ENCODE measurements around the gene AGAP1. TPM values are rescaled to one million over a fixed set of nuclear protein-coding genes. Genes with fewer than 3 reads are reported as not detected.

AGAP1 gene
- total RNA-seq, 1 experiment from 2014 or later, result 25.8 TPM

DNA sequence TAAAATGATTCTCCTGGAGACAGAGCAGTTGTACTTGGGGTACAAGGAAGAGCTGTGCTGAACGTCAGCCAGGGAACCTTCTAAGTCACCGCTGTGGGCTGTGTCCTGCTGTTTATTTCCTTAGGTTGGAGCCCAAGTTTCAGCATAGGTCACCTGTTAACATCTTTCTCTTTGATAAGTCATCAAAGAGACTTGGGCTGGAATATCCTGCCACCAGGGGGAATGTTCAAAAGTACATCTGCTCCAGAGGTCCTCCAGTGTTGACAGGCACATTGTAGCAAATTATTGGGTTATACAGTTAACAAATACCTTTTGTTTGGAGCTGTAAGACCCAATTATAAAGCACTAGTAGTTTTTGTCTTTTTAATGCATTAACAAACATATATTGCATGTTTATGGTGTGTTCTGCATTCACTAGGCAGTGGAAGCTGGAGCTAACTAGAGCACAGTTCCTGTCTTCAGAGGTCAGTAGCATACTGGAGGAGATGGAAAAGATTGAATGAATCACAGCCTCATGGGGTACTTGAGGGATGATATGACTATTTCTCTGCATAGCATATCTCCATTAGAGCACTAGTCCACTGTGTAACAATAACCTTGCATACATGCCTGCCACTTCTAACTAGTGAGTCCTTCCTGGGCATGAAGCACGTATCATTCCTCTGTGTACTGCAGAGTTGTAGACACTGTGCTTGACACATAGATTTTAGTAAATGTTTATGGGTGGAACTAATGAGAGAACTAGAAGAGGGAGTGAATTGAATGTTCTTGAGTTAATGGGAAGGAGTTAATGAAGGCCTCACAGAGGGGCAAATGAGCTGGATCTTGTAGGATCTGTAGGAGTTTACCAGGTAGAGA lies 182.1 kb downstream of the AGAP1 start:
- H4K5ac ChIP-seq (ENCODE audit: insufficient read length, low read depth, low read length), result no peak overlapping the region
- H3K27me3 ChIP-seq (ENCODE audit: insufficient read depth, low read length), result no peaks in the 10 kb centered on the region; the same call in 1 of the 2 replicates
- H3K4me3 Mint-ChIP-seq, result no peak overlapping the region
- no peak overlapping the region for H3K14ac ChIP-seq (ENCODE audit: insufficient read depth, low read length)
- H3K4me2 ChIP-seq (ENCODE audit: insufficient read depth, insufficient read length, low read length), result no peak overlapping the region
- H2AK5ac ChIP-seq (ENCODE audit: insufficient read length, low read length), result no peak overlapping the region
- H2BK5ac ChIP-seq (ENCODE audit: insufficient read length, low read length), result no peak overlapping the region
- no peaks in the 10 kb centered on the region for H3K79me1 ChIP-seq (ENCODE audit: insufficient read depth, low read depth, low read length, poor library complexity, severe bottlenecking)
- H4K20me1 ChIP-seq (ENCODE audit: control insufficient read depth, insufficient read depth, insufficient read length), result no peaks in the 10 kb centered on the region
- H3K56ac ChIP-seq (ENCODE audit: insufficient read length, low read depth, low read length), result no peak overlapping the region
- H3K79me2 ChIP-seq (ENCODE audit: insufficient read depth, low read length), result peaks cover 7% of the 10 kb centered on the region; the same call in 1 of the 2 replicates
- H3T11ph ChIP-seq (ENCODE audit: low read length), result no peak overlapping the region
- no peak overlapping the region for H2BK15ac ChIP-seq (ENCODE audit: low read depth, low read length)
- no peak overlapping the region for H3K27ac Mint-ChIP-seq
- no peak overlapping the region for H3K23ac ChIP-seq (ENCODE audit: insufficient read length, low read depth, low read length)
- no peak overlapping the region for H2BK20ac ChIP-seq (ENCODE audit: low read depth, low read length, poor library complexity, severe bottlenecking)
- no peak overlapping the region for H4K8ac ChIP-seq (replicated peaks; ENCODE audit: insufficient read length, low read depth, low read length)
- H3K23me2 ChIP-seq (ENCODE audit: insufficient read length, low read depth, low read length, poor library complexity, severe bottlenecking), result peaks cover 6% of the 10 kb centered on the region
- H3K4me1 ChIP-seq (ENCODE audit: insufficient read depth, low read length), result no peaks in the 10 kb centered on the region; the same call in 1 of the 2 replicates
- TF ChIP-seq CTCF (conservative IDR thresholded peaks at IDR 0.05), result peak; percentile 39; the same call in 2 of the 3 replicates
- no CpG with 5 or more reads among the region's 3 CpGs for WGBS (ENCODE audit: extremely low coverage, insufficient read length, low lambda C conversion rate)
- no peak for DNase-seq
- no peaks in the 10 kb centered on the region for H3K9me3 Mint-ChIP-seq
- H3K9ac ChIP-seq (ENCODE audit: extremely low read depth, insufficient read length, low read length), result no peak overlapping the region
- H3K27me3 Mint-ChIP-seq (ENCODE audit: low read depth), result peaks cover 17% of the 10 kb centered on the region
- H3K27ac ChIP-seq (ENCODE audit: insufficient read length, low read depth, low read length), result no peak overlapping the region
- no peak overlapping the region for H3K4ac ChIP-seq (ENCODE audit: low read depth, low read length)
- H3K9me3 ChIP-seq (ENCODE audit: control insufficient read depth, low read depth, low read length), result no peaks in the 10 kb centered on the region
- H3K18ac ChIP-seq (ENCODE audit: insufficient read length, low read depth, low read length), result no peak overlapping the region
- H3K36me3 Mint-ChIP-seq (ENCODE audit: insufficient read depth in 1 of 3, low read depth in 3 of 3), result no peaks in the 10 kb centered on the region
- no peak overlapping the region for H2BK120ac ChIP-seq (ENCODE audit: low read depth, low read length, poor library complexity, severe bottlenecking)
- H2BK12ac ChIP-seq (ENCODE audit: insufficient read length, low read depth, low read length), result no peak overlapping the region
- no peak overlapping the region for H4K91ac ChIP-seq (ENCODE audit: insufficient read length, low read depth, low read length)
- no peak overlapping the region for H2AFZ ChIP-seq (ENCODE audit: low read length)
- H3K4me1 Mint-ChIP-seq, result peaks cover 40 to 42% of the 10 kb centered on the region in 2 experiments

Measured in H9 (cell line).